C4-2B (cell line): ENCODE measurements around the gene TMEM14A.

Experiments
- CTCF ChIP-seq: fragments of 450-650 bp; conservative IDR thresholded peaks from 2 replicates; pipeline ENCODE4 v1.5.1; 2017; ENCODE audit warnings: mild to moderate bottlenecking
- ZFX ChIP-seq: fragments of 450-650 bp; IDR thresholded peaks from 2 replicates; pipeline ENCODE4 v1.6.1; 2017

- TF ChIP-seq CTCF (no peak), ZFX (no peak)
Observed at GRCh38 chr6:52734072-52734471, 63.2 kb downstream of the TMEM14A start.
